Left kidney (tissue), 2 donors: ENCODE results near the gene VASP. TPM values are rescaled to one million over a fixed set of nuclear protein-coding genes. Genes with fewer than 3 reads are reported as not detected.

Experiments
- DNase-seq: peaks from one replicate; pipeline ENCODE4 v3.0.0-alpha.2; 2013
- polyA plus RNA-seq: library from polyadenylated mRNA; unstranded; fragments of 120-200 nt; gene quantifications from one replicate; pipeline ENCODE4 v1.2.1, GENCODE V29; 2013; ENCODE audit not compliant: insufficient read length

The VASP gene
- polyA plus RNA-seq, 1 donor = 49.3 TPM

- DNase-seq = no peak
These were observed 34.0 kb upstream of the VASP start for GRCh38 chr19:45473367-45473681.

GRCh38 chr19:45473682-45474605 lies 33.3 kb upstream of the VASP start:
- DNase-seq = no peak

DNA sequence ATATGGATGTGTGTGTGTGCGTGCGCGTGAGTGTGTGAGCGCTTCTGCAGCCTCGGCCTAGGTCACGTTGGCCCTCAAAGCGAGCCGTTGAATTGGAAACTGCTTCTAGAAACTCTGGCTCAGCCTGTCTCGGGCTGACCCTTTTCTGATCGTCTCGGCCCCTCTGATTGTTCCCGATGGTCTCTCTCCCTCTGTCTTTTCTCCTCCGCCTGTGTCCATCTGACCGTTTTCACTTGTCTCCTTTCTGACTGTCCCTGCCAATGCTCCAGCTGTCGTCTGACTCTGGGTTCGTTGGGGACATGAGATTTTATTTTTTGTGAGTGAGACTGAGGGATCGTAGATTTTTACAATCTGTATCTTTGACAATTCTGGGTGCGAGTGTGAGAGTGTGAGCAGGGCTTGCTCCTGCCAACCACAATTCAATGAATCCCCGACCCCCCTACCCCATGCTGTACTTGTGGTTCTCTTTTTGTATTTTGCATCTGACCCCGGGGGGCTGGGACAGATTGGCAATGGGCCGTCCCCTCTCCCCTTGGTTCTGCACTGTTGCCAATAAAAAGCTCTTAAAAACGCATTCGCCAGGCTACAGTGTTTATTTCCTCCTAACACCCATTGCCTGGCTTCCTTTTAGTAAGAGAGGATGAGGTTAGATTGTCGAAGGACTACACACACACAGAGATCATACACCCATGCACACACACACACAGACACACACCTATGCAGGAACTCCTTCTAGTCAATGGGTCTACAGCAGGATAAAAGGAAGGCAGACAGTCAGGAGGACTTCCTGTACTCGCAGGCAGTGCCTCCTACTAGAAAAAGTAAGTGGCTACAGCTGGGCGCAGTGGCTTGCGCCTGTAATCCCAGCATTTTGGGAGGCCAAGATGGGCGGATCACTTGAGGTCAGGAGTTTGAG lies 32.4 kb upstream of the VASP start:
- DNase-seq = no peak

DNA sequence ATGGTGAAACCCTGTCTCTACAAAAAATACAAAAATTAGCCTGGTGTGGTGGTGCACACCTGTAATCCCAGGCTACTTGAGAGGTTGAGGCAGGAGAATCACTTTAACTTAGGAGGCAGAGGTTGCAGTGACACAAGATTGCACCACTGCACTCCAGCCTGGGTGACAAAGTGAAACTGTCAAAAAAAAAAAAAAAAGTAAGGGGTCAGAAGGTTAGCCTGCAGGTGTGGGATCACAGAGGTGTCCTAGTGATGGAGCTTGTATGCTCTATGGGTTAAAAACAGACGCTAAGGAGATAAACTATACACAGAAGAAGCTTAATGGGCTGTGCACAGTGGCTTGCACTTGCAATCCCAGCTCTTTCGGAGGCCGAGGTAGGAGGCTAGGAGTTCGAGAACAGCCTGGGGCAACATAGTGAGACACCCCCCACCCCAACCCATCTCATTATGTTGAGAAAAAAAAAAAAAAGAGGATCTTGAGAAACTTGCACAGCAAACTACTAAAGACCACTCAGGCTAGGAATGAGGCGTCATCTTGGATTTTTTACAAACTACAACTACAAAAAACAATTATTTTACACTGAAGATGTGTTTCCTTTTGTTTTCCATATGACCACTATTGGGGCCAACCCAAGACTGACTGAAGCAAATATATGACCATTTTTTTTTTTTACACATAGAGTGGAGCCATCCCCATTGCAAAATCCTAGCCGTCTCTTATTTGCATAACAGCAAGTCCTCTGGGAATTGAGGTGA lies 31.6 kb upstream of the VASP start:
- DNase-seq = no peak

DNA sequence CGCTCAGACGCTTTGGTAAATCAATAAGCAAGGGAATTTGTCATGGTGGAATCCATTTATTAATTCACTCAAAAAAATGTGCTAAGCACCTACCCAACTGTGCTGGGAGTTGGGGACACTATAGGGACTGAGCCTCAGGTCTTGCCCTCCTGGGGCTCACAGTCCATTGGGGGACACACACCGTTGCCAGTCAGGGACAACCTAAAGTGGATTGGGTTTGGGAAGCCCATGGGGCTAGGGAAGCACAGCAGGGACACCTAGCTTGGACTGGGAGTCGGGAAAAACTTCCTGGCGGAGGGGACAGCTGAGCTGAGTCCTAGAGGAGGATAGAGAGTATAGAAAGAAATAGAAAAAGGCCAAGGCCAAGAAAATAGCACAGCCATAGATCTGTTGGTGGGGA lies 31.0 kb upstream of the VASP start:
- DNase-seq = no peak

- DNase-seq = no peak
These were observed 30.1 kb upstream of the VASP start for GRCh38 chr19:45477186-45477585.

DNA sequence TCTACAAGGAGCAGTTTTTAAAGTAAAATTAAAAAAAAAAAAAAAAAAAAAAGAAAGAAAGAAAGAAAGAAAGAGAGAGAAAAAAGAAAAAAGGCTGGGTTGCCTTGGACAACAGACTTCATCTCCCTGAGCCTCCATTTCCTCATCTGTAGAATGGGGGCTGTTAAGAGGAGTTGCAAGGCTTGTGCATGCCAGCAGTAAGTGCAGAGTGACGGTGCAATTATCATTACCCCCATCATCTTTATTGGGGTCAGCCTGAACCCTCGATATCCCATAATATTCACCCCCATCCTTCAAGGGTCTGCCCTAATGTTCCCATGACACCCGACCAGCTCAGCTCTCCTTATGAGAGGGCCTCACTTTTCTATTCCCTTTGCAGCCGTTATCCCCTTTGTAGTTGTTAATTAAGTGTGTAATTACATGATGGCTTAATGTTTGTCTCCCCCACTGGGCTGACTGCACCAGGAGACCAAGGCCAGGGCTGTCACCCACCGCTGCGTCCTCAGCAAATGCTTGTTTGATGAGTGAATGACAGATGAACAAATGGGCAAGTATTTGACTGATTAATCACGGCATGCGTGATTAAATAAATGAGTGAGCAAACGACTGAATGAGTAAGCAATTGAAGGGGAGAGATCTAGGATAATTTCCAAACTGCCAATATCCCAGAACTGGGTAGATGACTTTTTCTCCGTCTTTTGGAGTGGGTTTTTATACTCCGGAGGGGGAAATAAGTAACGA lies 29.4 kb upstream of the VASP start:
- no peak for DNase-seq

DNA sequence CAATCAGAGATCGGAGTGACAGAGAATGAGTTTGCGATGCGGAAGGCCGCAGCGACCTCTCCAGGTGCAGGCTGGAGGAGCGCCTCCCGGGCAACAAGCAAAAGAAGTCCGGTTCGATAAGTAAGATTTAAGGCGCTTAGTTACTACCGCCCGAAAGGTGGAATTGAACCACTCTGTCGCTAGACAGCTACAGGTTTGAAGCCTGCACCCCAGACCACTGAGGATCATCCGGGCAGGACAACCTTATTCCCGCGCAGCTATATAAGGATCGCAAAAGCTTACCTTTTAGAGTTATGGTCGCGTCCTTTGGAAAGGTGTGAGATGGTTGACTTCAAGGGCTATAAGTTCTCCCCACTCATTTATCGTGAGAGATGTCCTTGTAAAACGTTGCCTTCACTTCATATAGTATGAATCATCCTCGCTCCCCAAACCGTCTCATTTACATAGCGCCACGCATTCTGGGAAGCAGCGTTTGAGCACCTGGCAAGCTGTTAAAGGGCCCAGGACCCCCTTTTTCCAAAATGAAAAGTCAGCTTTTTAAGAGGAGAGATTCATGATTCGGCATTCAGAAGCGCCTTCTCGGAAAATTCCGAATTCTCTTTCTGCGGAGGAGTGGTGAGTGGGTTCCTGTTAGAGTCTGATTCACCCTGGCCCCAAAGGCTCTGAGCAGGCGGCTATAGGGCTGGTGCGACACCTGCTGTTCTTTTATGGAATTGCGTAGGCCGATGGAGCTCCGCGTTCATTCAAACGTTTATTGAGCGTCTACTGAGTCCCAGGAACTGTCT lies 28.6 kb upstream of the VASP start:
- peak; percentile 89 for DNase-seq

DNA sequence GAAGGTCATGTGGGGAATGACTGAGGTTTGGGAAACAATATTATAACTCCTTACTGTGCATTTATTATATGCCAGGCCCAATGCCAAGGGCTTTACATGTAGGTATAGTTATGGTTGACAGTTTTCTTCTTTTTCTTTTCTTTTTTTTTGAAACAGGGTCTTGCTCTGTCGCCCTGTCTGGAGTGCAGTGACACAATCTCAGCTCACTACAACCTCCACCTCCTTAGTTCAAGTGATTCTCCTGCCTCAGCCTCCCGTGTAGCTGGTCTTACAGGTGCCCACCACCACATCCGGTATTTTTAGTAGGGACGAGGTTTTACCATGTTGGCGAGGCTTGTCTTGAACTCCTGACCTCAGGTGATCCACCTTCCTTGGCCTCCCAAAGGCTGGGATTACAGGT lies 24.2 kb upstream of the VASP start:
- no peak for DNase-seq

GRCh38 chr19:45484273-45484945 lies 22.9 kb upstream of the VASP start:
- DNase-seq = no peak

- peak; percentile 92 for DNase-seq
These were observed 21.8 kb upstream of the VASP start for GRCh38 chr19:45485305-45486077.

DNA sequence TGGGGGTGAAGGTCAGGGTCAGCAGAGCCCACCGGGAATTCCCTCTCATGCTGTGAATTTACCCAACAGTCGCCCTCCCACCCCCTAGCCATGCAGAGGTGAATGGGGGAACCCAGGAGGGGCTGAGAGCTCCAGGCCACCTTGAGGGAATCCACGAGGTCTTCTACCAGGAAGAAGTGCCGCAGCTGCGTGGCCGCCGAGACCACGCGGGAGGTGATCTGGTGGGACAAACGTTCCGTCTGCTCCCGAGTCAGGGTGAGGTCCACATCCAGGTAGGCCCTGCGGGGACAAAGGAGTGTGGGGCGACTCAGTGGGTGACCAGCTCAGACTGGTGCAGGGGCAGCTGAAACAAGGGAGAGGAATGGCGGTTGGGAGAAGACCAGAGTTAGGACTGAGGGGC lies 18.6 kb upstream of the VASP start:
- DNase-seq = no peak

DNA sequence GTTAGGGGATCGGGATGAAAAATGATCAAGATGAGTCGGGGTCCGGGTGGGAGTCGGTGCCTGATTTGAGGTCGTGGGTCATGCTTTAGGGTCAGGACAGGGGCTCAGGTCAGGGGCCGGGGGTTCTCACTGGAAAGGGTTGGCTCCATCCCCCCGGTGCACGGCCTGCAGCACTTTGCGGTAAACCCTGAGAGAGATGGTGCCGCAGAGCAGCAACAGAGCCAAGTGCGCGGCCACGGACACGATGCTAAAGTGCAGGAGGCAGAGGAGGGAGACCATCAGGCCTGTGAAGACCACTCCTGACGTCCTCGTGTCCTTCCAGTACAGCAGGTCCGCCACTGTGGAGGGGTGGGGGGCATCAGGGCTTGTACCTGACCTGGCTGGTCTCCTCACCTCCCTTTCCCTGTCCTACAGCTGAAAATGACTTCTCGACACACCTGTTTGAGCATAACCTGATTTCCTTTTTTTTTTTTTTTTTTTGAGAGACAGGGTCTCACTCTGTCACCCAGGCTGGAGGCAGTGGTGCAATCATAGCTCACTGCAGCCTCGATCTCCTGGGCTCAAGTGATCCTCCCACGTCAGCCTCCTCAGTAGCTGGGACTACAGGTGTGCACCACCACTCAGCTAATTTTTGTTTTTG lies 17.9 kb upstream of the VASP start:
- DNase-seq = no peak

GRCh38 chr19:45492137-45492626 lies 15.1 kb upstream of the VASP start:
- no peak for DNase-seq

- DNase-seq = no peak
These were observed 14.4 kb upstream of the VASP start for GRCh38 chr19:45492627-45493470.

DNA sequence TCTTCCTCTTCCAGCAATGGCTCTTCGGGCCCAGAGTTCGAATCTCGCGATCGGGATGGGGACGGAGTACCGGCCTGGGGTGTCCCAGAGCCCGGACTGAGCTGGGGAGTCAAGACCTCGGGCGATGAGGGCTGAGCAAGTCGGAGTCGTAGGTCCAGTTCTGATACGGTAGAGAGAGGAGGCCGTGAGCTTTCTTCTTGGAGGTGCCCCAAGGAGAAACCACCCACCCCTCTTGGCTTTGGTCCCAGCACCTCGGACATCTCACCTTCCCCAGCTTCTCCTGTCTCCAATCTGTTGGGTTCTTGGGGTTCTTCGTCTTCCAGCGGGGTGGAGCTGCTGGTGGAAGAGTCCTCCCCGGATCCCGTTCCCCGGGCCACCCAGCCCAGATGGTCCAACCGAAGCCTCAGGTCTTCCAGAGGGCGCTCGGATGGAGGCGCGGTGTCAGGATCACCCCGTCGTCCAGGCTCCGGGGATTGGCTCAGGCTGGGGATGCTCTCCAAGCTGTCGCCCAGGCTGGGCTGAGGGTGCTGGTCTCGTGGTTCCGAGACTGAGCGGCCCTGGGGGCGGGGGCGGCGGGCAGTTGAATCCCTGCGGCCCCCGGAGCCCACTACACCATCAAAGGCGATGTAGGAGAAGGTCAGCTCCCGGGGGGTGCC lies 12.9 kb upstream of the VASP start:
- no peak for DNase-seq

DNA sequence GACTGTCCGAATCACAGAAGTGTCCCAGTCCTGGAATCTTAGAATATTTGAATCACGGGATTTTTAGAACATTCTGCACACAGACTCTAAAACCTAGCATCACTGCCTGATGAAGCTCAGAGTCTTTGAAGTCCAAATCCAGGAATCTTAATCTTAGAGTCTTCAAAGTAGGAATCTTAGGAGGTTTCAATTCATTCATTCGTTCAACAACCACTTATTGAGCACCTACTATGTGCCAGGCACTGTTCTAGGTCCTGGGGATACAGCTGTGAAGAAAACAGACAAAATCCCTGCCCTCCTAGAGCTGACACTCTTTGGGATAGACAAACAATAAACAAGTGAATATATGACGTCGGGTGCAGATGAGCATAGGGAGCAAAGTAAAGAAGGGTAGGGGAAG lies 12.1 kb upstream of the VASP start:
- DNase-seq = no peak
